IPS-20b (cell line): Measurements from ENCODE around the gene INO80E.

ENCODE experiments used
- H3K27ac ChIP-seq: one replicate; pipeline ENCODE4 v1.5.1; 2013; ENCODE audit warnings: low read length
- H3K27me3 ChIP-seq: 2 replicates; pipeline ENCODE4 v1.6.1; 2013; ENCODE audit warnings: mild to moderate bottlenecking, low read length, inconsistent platforms; ENCODE audit not compliant: insufficient read depth
- H3K36me3 ChIP-seq: 2 replicates; pipeline ENCODE4 v1.6.1; 2013; ENCODE audit warnings: low read depth, mild to moderate bottlenecking, inconsistent platforms, low read length, moderate library complexity; ENCODE audit not compliant: insufficient read depth
- H3K4me1 ChIP-seq: 2 replicates; pipeline ENCODE4 v1.6.1; 2013; ENCODE audit warnings: mild to moderate bottlenecking, control low read depth, inconsistent platforms, low read length, moderate library complexity; ENCODE audit not compliant: insufficient read depth
- H3K4me3 ChIP-seq: 2 replicates; pipeline ENCODE4 v1.5.1; 2013; ENCODE audit warnings: mild to moderate bottlenecking, low read length, inconsistent platforms
- H3K9ac ChIP-seq: 2 replicates; pipeline ENCODE4 v1.6.1; 2013; ENCODE audit warnings: low read depth, mild to moderate bottlenecking, inconsistent platforms, low read length, moderate library complexity
- H3K9me3 ChIP-seq: 2 replicates; pipeline ENCODE4 v1.6.1; 2013; ENCODE audit warnings: mild to moderate bottlenecking, low read depth, low read length, inconsistent platforms; ENCODE audit not compliant: insufficient read depth

The INO80E gene

GRCh38 chr16:30018731-30019158 lies 22.7 kb downstream of the INO80E start:
- Histone ChIP-seq H3K36me3 (no peaks in the 10 kb centered on the region), H3K27ac (no peak overlapping the region), H3K4me3 (no peak overlapping the region), H3K4me1 (no peaks in the 10 kb centered on the region), H3K27me3 (no peaks in the 10 kb centered on the region), H3K9me3 (no peaks in the 10 kb centered on the region), H3K9ac (no peak overlapping the region)

- no peaks in the 10 kb centered on the region for H3K4me1 ChIP-seq
- no peaks in the 10 kb centered on the region for H3K27me3 ChIP-seq
- H3K36me3 ChIP-seq, result peaks cover 6% of the 10 kb centered on the region; the same call in 1 of the 2 replicates
- H3K4me3 ChIP-seq, result no peak within 1 kb of the TSS
- no peak within 1 kb of the TSS for H3K27ac ChIP-seq
- no peaks in the 10 kb centered on the region for H3K9me3 ChIP-seq
- H3K9ac ChIP-seq, result no peak within 1 kb of the TSS
Measured at GRCh38 chr16:30022887-30023286, 26.8 kb downstream of the INO80E start, which contains the start of gene C16orf92. Gene C16orf92, plus strand, starts transcription at chr16:30023198. Its CDS starts 143 bp downstream, at chr16:30023341.

GRCh38 chr16:30023586-30023985 lies 27.5 kb downstream of the INO80E start:
- no peaks in the 10 kb centered on the region for H3K27me3 ChIP-seq
- H3K4me3 ChIP-seq, result no peak overlapping the region
- H3K9ac ChIP-seq, result no peak overlapping the region
- no peak overlapping the region for H3K27ac ChIP-seq
- H3K9me3 ChIP-seq, result no peaks in the 10 kb centered on the region
- H3K4me1 ChIP-seq, result no peaks in the 10 kb centered on the region
- peaks cover 6% of the 10 kb centered on the region; the same call in 1 of the 2 replicates for H3K36me3 ChIP-seq

- Histone ChIP-seq H3K9ac (no peak overlapping the region), H3K36me3 (peaks cover 6% of the 10 kb centered on the region; the same call in 1 of the 2 replicates), H3K27ac (no peak overlapping the region), H3K4me1 (no peaks in the 10 kb centered on the region), H3K9me3 (no peaks in the 10 kb centered on the region), H3K27me3 (peaks cover 3% of the 10 kb centered on the region; the same call in 1 of the 2 replicates), H3K4me3 (no peak overlapping the region)
Measured at GRCh38 chr16:30024451-30024850, 28.4 kb downstream of the INO80E start.

- Histone ChIP-seq H3K27ac (no peak overlapping the region), H3K4me3 (no peak overlapping the region), H3K36me3 (peaks cover 6% of the 10 kb centered on the region; the same call in 1 of the 2 replicates), H3K4me1 (peaks cover 3% of the 10 kb centered on the region; the same call in 1 of the 2 replicates), H3K27me3 (peaks cover 10% of the 10 kb centered on the region), H3K9ac (no peak overlapping the region), H3K9me3 (no peaks in the 10 kb centered on the region)
Measured at GRCh38 chr16:30025156-30025555, 29.1 kb downstream of the INO80E start.

- Histone ChIP-seq H3K27me3 (peaks cover 13% of the 10 kb centered on the region), H3K4me3 (no peak overlapping the region), H3K36me3 (peaks cover 6% of the 10 kb centered on the region; the same call in 1 of the 2 replicates), H3K9ac (no peak overlapping the region), H3K4me1 (peaks cover 3% of the 10 kb centered on the region; the same call in 1 of the 2 replicates), H3K9me3 (no peaks in the 10 kb centered on the region), H3K27ac (no peak overlapping the region)
Measured at GRCh38 chr16:30025574-30025973, 29.5 kb downstream of the INO80E start.

- Histone ChIP-seq H3K27ac (no peak overlapping the region), H3K27me3 (peaks cover 16% of the 10 kb centered on the region), H3K9me3 (no peaks in the 10 kb centered on the region), H3K9ac (no peak overlapping the region), H3K4me3 (no peak overlapping the region), H3K36me3 (peaks cover 6% of the 10 kb centered on the region; the same call in 1 of the 2 replicates), H3K4me1 (peaks cover 5% of the 10 kb centered on the region; the same call in 1 of the 2 replicates)
Measured at GRCh38 chr16:30026449-30026848, 30.4 kb downstream of the INO80E start.

- peaks cover 11% of the 10 kb centered on the region; the same call in 1 of the 2 replicates for H3K4me1 ChIP-seq
- peaks cover 6% of the 10 kb centered on the region; the same call in 1 of the 2 replicates for H3K36me3 ChIP-seq
- no peak overlapping the region for H3K4me3 ChIP-seq
- H3K9me3 ChIP-seq, result no peaks in the 10 kb centered on the region
- H3K27ac ChIP-seq, result no peak overlapping the region
- H3K27me3 ChIP-seq, result peaks cover 25% of the 10 kb centered on the region
- no peak overlapping the region for H3K9ac ChIP-seq
Measured at GRCh38 chr16:30027588-30028437, 31.8 kb downstream of the INO80E start.

- Histone ChIP-seq H3K9ac (no peak overlapping the region), H3K4me3 (no peak overlapping the region), H3K27ac (no peak overlapping the region), H3K27me3 (peaks cover 33% of the 10 kb centered on the region), H3K9me3 (no peaks in the 10 kb centered on the region), H3K36me3 (peaks cover 6% of the 10 kb centered on the region; the same call in 1 of the 2 replicates), H3K4me1 (peaks cover 11% of the 10 kb centered on the region; the same call in 1 of the 2 replicates)
Measured at GRCh38 chr16:30028438-30029076, 32.5 kb downstream of the INO80E start.

GRCh38 chr16:30030011-30030685 lies 34.1 kb downstream of the INO80E start:
- Histone ChIP-seq H3K4me3 (peak overlapping the region; percentile 77), H3K9me3 (no peaks in the 10 kb centered on the region), H3K27ac (no peak overlapping the region), H3K4me1 (peaks cover 11% of the 10 kb centered on the region; the same call in 1 of the 2 replicates), H3K9ac (peak overlapping the region; percentile 73; the same call in 1 of the 2 replicates), H3K27me3 (peaks cover 35% of the 10 kb centered on the region), H3K36me3 (peaks cover 6% of the 10 kb centered on the region; the same call in 1 of the 2 replicates)

GRCh38 chr16:30030841-30031413 lies 34.9 kb downstream of the INO80E start, which contains the start of gene TLCD3B:
Gene TLCD3B, minus strand, starts transcription at chr16:30031271. Its CDS starts 744 bp downstream, at chr16:30030527.
- peak within 1 kb of the TSS; percentile 73; the same call in 1 of the 2 replicates for H3K9ac ChIP-seq

More at GRCh38 chr16:30030841-30031413, 34.9 kb downstream of the INO80E start, which contains the start of gene TLCD3B:
- Histone ChIP-seq H3K4me3 (peak within 1 kb of the TSS; percentile 77), H3K27ac (no peak within 1 kb of the TSS), H3K4me1 (peaks cover 11% of the 10 kb centered on the region; the same call in 1 of the 2 replicates), H3K36me3 (0 out of 2 replicates have a peak, but pooled peaks cover 3% of the 10 kb centered on the region), H3K27me3 (peaks cover 41% of the 10 kb centered on the region), H3K9me3 (no peaks in the 10 kb centered on the region)
